ENCODE results near the gene CDH12. TPM values are rescaled to one million over a fixed set of nuclear protein-coding genes. Genes with fewer than 3 reads are reported as not detected.
"Not testable (repeated sequence)": the region's sequence is repeated elsewhere in the genome, so short reads cannot be mapped to it uniquely, and the experiment has no call there.

The CDH12 gene
- polyA plus RNA-seq, 4 donors, result 6.5 to 9.8 (median 6.9) TPM

GRCh38 chr5:22329683-22330082, 523.5 kb downstream of the CDH12 start:
- DNase-seq (ENCODE audit: low read depth in 4 of 4, low spot score in 3 of 4), result no peak

GRCh38 chr5:22319798-22320197, 533.3 kb downstream of the CDH12 start:
- no peak for DNase-seq (ENCODE audit: low read depth in 4 of 4, low spot score in 3 of 4)

GRCh38 chr5:22316294-22316693, 536.9 kb downstream of the CDH12 start:
- DNase-seq (ENCODE audit: low read depth in 4 of 4, low spot score in 3 of 4), result no peak

DNA sequence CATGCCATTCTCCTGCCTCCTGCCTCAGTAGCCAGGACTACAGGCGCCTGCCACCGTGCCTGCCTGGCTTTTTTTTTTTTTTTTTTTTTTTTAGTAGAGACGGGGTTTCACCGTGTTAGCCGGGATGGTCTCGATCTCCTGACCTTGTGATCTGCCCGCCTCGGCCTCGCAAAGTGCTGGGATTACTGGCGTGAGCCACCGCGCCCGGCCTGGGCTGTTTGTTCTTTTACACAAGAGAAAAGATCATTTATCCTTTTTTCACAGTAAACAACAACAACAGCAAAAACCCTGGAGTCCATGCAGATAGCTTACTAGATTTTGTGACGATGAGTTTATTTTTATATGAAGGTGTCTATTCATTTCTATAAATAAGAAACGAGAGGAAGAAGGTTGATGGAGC, 538.1 kb downstream of the CDH12 start:
- DNase-seq (ENCODE audit: low read depth in 4 of 4, low spot score in 3 of 4), result not testable (repeated sequence)

DNA sequence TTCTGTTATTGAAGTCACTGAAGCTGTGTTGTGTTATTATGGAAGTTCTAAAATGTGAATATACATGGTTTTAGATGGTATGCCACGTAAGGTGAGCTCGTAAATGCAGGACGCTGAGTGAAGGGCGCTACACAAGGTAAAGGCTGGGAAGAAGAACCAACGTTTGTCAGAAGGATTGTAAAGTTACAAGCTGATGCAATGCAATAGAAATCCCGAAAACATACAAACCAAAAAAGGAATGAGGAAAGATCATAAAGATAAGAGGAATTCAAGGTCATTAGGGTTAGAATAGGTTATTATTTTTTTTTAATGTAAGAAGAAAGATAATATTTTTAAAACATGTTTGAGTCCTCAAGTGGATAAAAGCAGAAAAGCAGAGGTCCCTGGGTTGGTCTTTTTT, 538.6 kb downstream of the CDH12 start:
- DNase-seq (ENCODE audit: low read depth in 4 of 4, low spot score in 3 of 4), result no peak

DNA sequence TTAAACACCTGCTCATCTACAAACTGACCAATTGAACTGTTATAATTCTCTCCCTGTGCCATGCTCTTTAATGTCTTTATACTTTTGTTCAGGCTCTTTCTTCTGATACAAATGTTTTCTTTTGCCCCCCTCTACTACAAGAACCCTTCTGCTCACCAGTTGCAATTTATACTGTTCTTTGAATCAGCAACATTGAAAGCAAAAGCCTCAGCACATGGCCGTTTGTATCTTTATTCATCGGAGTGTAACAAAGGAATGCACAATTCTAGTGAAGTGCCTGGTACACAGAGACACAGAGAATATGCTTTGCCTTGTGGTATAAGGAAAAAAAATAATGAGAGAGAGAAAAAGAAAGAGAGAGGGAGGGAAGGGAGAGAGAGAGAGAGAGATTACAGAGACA, 547.1 kb downstream of the CDH12 start:
- DNase-seq (ENCODE audit: low read depth in 4 of 4, low spot score in 3 of 4), result no peak

DNA sequence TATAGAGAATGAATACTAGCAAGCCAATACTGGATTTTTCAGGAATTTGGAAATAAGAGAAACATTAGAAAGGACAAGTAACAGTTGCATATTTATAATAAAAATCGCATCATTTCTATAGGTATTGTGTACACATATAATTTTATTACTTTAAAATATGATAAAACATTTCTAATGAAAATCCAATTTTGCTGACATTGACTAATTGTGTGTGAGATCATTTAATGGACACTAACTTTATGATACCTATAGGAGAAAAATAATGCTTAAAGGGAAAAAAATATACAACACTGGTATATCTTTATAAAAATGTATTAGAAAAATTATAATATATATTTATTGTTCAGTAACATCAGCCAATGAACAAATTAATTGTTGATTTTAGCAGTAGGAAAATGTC, 557.3 kb downstream of the CDH12 start:
- DNase-seq (ENCODE audit: low read depth in 4 of 4, low spot score in 3 of 4), result no peak

DNA sequence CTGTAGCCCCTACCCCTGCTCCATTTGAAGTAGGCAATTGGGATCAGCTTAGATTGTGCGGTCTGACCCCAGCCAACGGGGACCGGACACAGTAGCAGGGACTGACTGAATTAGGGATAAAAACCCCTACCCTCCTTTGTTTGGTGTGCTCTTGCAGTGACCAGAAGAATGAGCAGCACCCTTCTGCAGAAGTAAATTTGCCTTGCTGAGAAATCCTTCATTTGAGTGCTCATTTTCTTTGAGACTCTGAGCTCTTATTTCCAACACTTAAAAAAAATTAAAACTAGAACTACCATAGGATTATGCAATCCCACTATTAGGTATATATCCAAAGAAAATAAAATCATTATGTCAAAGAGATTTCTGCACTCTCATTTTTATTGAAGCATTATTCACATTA, 560.0 kb downstream of the CDH12 start:
- no peak for DNase-seq (ENCODE audit: low read depth in 4 of 4, low spot score in 3 of 4)

- DNase-seq (ENCODE audit: low read depth in 4 of 4, low spot score in 3 of 4), result no peak
Observed at GRCh38 chr5:22278164-22278563, 575.0 kb downstream of the CDH12 start.

DNA sequence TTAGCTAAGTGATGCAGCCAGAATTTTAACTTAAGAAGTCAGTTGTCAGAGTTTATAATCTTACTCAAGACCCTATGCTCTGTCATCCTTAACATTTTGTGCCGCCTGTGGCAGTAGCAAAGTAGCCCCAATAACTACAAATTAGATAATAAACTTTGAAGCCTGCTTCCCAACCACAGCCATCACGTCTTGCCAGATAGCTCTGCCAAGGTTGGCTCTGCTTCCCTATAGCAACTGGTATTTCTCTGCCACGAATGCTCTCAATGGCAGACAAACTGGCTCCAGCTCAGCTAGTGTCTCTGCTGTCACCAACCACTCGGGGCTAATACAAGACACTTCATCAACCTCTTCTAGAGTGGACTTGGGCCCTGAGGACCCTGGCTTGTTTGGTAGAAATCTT, 576.1 kb downstream of the CDH12 start:
- DNase-seq (ENCODE audit: low read depth in 4 of 4, low spot score in 3 of 4), result no peak

- not testable (repeated sequence) for DNase-seq (ENCODE audit: low read depth in 4 of 4, low spot score in 3 of 4)
Observed at GRCh38 chr5:22265855-22266254, 587.3 kb downstream of the CDH12 start.

DNA sequence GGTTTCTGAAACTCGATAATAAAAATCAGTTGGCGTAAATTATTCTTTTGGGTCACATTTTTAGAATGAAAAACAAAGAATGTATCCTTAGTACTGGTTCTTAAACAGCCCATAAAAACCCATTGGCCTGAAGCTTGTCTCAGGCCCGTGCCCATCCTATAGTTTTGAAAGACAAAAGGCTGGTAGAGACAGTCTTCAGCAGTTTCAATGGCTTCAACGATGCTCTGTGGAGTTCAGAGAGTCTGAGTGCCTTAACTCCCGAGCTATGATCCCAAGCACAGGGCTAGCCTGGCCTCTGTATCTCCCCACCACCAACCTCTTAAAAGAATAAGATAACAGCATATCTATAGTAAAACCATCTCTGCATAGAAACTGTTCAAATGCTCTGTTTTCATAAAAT, 595.0 kb downstream of the CDH12 start:
- DNase-seq (ENCODE audit: low read depth in 4 of 4, low spot score in 3 of 4), result no peak

DNA sequence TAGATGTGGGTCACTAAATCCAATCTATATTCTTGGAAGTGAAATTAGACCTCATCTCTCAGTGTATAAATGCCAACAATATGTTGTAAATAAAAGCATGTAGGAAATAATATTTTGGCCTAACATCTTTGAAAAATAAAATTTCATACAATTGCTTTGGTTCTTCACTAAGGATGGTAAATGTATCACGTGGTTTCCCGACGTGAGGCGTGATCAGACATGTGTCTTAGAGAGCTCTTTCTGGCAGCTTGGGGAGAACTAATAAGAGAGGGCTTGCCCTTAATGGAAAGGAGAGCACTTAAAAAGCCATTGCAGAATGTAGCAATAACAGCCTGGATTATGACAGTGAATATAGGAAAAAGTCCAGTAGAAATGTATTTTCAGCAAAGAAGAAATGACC, 602.6 kb downstream of the CDH12 start:
- no peak for DNase-seq (ENCODE audit: low read depth in 4 of 4, low spot score in 3 of 4)

DNA sequence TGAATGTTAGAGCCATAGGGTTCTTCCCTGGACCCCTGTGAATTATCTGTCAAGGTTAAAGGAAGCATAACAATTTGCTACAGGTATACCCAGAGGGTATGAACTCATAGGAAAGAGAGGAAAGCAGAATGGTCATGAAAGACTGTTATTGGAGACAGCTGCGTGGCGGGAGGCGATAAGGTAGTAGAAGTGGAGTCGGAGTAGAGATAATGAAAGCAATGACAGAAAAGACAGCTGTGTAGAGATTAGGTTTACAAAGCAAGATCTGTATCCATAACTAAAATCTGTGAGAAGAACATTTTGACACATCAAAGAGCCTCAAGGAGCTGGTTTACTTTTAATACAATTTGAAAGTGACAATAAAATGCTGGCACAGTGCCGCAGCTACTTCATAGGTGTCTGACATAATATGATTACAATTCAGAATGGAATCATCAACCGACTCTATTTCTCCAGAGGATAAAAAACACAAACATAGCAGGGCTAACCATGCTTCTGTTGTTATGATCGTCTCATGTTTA, 603.9 kb downstream of the CDH12 start:
- no peak for DNase-seq (ENCODE audit: low read depth in 4 of 4, low spot score in 3 of 4)

DNA sequence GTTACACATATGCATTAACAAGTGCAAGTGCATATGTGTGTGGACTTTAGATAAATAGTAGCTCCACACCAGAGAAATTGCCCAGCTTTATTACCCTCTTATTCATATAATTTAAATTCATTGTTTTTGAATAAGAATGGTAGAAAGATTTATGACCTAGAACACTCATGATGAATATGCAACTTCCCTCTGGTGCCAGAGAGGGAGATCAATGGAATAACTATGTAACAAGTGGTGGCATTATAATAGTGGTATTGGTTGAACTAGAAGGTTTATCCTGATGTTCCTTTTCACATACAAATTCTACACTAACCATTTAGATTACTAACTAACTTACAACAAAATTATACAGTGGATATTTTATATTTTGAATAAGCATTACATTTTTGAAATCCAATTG, 607.4 kb downstream of the CDH12 start:
- DNase-seq (ENCODE audit: low read depth in 4 of 4, low spot score in 3 of 4), result no peak

DNA sequence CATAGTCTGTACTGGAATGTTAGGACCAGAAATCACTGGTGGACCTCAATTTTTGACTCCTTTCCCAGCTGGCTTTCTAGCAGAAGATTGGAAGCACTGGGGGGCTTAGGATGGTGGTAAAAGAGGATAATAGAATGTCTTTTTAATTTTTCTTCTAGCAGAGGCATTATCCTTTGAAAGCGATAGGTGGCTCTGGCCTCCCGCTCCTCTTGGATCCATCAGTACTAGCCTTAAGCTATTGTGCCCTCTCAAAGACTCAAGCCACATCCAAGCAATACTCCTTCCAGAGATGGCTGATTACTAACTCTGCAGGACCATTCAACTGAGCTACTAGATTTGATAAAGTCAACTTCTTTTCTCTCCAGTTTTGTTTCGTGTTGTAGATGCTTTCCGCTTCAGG, 610.6 kb downstream of the CDH12 start:
- no peak for DNase-seq (ENCODE audit: low read depth in 4 of 4, low spot score in 3 of 4)

DNA sequence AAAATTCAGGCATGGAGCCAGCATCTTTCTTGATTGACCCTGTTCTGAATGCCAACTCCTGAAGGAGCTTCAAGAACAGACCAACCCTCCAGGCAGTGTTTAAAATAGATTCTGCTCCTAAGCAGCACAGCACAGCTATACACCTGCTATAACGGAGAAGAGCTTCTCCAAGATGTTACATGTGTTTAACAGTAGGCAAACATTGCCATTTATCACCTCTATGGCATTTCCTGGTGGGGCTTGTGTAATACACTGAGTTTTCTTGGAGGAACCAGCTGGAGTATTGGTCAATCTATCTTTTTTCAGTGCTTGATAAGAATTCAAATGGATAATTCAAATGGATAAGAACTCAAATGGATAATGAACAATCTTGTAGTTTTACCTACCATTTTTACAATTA, 615.1 kb downstream of the CDH12 start:
- DNase-seq (ENCODE audit: low read depth in 4 of 4, low spot score in 3 of 4), result no peak

GRCh38 chr5:22226423-22226822, 626.7 kb downstream of the CDH12 start:
- DNase-seq (ENCODE audit: low read depth in 4 of 4, low spot score in 3 of 4), result no peak

DNA sequence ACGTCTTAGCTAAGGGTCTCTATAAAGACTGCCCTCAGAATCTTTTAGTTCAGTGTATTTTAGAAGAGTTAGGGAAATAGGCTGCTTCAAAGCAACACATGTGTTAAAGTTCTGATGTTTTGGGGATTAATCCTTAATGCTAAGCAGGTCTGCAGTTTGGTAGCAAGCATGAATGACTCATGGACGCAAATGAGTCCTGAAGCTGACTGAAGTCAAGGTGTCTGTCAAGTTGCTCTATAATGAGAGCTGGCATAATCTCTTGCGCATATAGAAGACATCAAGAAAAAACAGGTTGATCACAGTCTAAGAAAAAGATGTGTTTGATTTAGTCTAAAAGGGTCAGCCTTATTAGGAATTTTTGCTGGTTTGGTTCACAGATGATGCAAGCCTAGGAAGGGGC, 630.1 kb downstream of the CDH12 start:
- DNase-seq (ENCODE audit: low read depth in 4 of 4, low spot score in 3 of 4), result no peak

- not testable (repeated sequence) for DNase-seq (ENCODE audit: low read depth in 4 of 4, low spot score in 3 of 4)
Observed at GRCh38 chr5:22213703-22214495, 639.2 kb downstream of the CDH12 start.

DNA sequence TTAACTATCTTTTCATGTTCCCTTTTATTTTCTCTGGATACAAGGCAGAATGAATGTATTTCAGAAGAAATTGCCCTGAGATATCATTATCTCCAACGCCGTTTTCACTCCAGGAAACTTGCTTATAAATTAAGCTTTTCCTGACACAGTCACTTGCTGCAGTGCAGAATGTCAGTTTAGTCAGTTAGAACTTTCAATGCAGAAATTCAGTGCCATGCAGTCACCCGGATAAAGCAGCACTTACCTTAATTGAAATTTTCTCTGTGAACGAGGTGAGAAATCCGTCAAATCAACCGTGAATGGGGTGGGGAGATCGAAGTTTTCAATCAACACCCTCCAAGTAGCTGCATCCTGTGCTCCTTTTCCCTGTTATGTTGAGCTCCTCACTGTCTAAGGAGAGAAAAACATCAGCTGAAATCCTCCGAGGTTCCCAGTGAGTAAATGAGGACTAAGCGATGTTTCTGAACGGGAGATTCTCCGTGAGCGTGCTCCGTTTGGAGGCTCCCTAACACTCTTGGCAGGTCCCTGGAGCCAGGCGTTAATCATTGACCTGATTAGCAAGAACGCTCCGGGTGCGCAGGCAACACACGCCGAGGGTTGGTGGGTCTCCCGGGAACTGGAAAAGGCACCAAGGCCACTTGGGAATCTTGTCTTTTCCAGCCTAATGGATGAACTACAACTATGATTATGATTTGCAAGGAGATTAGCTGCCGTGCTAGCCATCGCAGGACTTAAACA, 640.7 kb downstream of the CDH12 start:
- DNase-seq (ENCODE audit: low read depth in 4 of 4, low spot score in 3 of 4), result peak in 2 of 4 donors; percentile 15 to 29

GRCh38 chr5:22208463-22208862, 644.7 kb downstream of the CDH12 start:
- not testable (repeated sequence) for DNase-seq (ENCODE audit: low read depth in 4 of 4, low spot score in 3 of 4)
